GM19324 (cell line): ENCODE results near the gene GIGYF1.
A peak's percentile ranks its signal among the peaks of the same experiment; 100 is the strongest.
"Not testable (repeated sequence)": the region's sequence is repeated elsewhere in the genome, so short reads cannot be mapped to it uniquely, and the experiment has no call there.

Experiments
- ATAC-seq: cut with Tn5 transposase; IDR thresholded peaks from one replicate; pipeline ENCODE4 v1.9.1; 2021; ENCODE audit warnings: mild to moderate bottlenecking, moderate library complexity; ENCODE audit not compliant: unreplicated experiment, low FRiP score

Gene GIGYF1

DNA sequence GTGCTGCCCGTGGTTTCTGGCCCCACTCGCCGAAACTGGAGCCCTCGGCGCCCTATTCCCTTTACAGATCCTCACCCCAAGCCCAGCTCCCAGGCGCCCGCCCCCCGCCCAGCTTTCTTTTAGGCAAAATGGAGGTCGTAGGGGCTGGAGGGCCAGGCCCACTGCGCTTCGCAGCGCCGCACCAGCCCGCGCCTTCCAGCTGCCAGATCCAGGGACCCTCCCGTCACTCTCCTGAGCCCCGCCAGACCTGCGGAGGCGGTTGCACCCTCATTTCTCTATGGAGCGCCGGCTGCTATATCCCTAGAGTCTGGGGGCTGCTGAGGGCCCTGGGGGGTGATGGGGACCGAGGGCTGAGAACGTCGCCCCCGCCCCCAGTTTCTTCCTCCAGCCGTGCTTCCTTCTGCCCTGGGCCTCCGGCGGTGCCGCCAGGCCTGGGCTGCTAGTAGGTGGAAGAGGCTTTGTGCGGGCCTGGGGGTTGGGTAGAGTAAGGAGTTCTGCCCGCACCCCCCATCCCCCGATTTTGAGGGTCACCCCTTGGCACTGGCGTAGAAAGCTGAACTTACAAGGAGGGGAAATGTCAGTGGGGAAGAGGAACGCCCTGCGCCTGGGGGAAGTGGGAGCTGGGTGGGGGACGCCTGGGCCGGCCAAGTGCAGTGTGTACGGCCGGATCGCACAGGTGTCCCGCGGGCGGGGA is 19.5 kb downstream of the GIGYF1 start:
- ATAC-seq, result no peak

DNA sequence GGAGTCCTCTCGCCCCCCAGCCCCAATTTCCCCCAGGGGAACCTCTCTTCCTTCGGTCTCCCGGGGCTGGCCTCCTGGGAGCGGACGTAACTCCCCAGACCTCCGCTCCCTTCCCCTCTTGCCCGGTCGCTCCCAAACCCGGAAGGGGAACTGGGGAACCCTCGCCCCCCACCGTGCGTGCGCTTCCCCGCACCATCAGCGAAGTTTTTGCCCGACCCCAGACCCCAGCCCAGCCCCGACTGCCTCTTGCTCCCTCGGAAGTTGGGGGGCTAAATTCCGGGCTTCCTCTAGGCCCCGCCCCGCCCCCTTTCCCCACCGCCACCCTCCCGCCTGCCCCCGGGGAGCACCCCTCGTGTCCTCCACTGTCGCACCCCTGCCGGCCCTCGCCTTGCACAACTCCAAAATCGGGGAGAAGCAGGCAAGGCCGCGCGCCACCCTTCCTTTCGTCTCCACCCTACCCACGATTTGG is 20.1 kb downstream of the GIGYF1 start:
- peak; percentile 6 for ATAC-seq

DNA sequence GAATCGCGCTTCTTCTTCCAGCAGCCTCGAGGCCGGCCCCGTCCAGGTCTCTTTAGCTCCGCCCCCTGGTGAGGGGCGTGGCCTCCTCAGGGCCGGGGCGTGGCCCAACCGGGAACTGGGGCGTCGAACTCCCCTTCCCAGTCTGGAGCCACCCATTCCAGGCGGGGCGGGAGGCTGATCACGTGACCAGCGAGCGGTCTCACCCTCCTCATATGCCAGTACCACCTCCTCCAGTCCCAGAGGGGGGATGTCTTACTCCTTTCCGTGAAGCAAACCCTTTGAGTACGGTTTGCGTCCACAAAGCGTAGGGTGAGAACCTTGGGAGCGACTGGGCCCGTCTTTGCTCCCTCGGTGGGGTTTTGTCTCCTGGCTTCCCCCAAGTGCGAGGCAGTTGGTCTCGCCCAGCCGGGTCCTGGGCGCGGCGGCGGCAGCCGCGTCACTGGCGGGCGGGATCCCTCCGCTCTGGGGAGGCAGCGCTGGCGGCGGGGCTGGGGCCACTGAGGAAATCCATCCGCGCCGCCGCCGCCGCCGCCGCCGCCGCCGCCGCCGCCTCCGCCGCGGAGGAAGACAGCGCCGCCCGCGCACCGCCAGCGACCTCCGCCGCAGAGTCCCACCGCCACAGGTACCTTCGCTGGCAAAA is 20.6 kb downstream of the GIGYF1 start, which contains the start of gene GNB2:
Gene GNB2 (plus strand): TSS at position 439 of the 640 bp plus-strand sequence. CDS start 2,526 bp downstream, outside the sequence.
- ATAC-seq, result peak; percentile 76

DNA sequence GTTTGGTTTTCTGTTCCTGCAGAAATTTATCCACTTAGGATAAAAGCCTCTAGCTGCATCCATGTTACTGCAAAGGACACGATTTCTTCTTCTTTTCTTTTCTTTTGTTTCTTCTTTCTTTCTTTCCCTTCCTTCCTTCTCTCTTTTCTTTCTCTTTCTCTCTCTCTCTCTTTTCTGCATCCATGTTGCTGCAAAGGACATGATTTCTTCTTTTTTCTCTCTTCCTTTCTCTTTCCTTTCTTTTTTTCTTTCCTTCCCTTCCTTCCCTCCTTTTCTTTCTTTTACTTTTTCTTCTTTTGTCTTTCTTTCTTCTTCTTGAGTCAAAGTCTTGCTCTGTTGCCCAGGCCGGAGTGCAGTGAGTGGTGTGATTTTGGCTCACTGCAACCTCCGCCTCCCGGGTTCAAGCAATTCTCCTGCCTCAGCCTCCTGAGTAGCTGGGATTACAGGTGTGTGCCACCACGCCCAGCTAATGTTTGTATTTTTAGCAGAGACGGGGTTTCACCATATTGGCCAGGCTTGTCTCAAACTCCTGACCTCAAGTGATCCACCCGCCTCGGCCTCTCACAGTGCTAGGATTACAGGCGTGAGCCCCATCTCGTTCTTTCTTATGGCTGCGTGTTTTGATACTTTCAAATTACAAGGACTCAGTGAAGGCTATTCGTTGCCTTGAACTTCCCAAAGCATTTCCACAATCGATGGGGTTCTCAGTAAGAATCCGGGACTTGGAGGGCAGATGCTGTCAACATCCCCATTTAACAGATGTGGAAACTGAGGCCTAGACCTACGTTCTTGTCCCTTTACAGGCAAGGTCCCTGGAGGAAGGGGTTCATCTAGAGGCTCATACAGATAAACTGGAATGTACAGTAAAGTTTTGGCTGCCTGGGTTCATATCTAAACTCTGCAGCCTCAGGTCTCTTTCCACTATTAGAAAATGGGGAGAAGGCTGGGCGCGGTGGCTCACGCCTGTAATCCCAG is 22.4 kb downstream of the GIGYF1 start:
- no peak for ATAC-seq

DNA sequence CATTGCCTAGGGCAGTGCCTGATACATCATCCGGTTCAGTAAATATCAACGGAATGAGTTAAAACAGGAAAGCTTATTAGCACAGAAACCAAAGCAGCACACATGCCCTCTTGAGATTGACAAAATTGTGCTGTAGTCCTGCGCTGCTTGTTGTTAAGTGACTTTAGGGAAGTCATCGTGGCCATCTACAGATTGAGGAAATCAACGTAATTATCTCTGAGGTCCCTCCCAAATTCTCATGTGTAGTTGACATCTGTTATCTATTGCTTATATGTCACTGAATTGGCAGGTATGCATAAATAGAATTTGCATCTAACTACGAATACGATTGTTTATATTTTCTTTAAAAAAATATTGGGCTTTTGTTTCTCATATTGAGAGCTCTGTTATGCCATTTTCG is 24.0 kb downstream of the GIGYF1 start:
- no peak for ATAC-seq

DNA sequence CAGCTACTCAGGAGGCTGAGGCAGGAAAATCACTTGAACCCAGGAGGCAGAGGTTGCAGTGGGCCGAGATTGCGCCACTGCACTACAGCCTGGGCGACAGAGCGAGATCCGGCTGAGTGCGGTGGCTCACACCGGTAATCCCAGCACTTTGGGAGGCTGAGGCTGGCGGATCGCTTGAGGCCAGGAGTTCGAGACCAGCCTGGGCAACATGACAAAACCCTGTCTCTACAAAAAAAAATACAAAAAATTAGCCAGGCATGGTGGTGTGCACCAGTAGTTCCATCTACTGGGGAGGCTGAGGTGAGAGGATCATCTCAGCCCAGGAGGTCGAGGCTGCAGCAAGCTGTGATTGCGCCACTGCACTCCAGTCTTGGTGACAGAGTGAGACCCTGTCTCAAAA is 24.9 kb downstream of the GIGYF1 start:
- ATAC-seq, result not testable (repeated sequence)

DNA sequence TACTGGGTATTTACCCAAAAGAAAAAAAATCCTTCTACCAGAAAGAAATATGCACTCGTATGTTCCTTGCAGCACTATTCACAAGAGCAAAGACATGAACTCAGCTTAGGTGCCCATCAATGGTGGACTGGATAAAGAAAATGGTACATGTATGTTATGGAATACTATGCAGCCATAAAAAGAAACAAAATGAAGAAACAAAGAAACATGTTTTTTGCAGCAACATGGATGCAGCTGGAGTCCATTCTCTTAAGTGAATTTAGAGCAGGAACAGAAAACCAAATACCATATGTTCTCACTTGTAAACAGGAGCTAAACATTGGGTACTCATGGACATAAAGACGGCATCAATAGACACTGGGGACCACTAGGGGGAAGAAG is 26.0 kb downstream of the GIGYF1 start:
- no peak for ATAC-seq

DNA sequence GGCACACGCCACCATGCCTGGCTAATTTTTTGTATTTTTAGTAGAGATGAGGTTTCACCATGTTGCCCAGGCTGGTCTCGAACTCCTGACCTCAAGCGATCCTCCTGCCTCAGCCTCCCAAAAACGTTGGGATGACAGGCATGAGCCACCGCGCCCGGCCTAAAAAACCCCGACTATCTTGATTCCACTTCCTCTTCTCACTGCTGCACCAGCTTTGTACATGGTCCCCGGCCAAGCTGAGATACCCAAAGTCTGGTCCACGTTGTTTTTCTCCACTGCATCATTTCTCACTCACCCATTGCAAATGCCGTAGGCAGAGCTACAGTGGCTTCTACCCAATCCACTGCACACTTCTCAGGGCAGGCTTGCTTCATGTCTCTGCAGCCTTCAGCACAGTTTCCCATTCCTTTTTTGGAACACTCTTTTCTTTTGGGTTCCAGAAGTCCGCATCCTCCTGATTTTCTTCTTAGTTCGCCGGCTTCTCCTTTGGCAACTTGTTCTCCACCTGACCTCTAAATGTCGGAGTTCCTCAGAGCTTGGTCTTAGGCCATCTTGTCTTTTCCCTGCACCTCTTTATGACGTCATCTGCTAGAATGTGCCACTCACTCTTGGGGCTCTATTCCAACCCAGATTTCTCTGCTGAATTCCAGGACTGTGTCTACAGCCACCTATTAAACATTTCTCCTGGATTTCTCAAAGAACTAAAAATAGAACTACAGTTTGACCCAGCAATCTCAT is 26.6 kb downstream of the GIGYF1 start:
- no peak for ATAC-seq

DNA sequence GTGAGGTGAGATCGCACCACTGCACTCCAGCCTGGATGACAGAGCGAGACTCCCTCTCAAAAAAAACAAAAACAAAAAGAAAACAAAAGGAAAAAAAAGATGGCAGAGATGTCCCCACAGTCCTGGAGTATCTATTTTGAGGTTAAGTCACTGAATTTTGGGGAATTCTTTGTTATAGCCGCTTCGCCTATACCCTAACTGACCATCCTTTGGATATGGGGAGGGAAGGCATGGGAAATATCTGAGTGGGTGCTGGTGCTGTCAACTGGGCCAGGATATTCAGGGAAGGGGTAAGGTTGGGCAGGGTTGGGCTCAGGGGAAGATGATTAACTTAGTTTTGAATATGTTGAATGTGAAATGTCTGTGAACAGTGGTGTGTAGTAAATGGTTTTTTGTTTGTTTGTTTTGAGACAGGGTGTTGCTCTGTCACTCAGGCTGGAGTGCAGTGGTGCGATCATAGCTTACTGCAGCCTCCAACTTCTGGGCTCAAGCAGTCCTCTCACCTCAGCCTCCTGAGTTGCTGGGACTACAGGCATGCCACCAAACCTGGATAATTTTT is 28.8 kb downstream of the GIGYF1 start:
- ATAC-seq, result no peak

DNA sequence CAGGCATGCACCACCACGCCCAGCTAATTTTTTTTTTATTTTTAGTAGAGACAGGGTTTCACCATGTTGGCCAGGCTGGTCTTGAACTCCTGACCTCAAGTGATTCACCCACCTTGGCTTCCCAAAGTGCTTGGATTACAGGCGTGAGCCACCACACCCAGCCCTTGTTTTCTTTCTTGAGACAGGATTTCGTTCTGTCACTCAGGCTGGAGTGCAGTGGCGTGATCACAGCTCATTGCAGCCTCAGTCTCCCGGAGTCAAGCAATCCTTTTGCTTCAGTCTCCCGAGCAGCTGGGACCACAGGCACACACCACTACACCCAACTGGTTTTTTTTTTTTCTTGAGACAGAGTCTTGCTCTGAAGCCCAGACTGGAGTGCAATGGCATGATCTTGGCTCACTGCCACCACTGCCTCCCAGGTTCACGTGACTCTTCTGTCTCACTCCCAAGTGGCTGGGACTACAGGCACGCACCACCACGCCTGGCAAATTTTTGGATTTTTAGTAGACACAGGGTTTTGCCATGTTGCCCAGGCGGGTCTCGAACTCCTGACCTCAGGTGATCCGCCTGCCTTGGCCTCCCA is 31.8 kb downstream of the GIGYF1 start:
- not testable (repeated sequence) for ATAC-seq

DNA sequence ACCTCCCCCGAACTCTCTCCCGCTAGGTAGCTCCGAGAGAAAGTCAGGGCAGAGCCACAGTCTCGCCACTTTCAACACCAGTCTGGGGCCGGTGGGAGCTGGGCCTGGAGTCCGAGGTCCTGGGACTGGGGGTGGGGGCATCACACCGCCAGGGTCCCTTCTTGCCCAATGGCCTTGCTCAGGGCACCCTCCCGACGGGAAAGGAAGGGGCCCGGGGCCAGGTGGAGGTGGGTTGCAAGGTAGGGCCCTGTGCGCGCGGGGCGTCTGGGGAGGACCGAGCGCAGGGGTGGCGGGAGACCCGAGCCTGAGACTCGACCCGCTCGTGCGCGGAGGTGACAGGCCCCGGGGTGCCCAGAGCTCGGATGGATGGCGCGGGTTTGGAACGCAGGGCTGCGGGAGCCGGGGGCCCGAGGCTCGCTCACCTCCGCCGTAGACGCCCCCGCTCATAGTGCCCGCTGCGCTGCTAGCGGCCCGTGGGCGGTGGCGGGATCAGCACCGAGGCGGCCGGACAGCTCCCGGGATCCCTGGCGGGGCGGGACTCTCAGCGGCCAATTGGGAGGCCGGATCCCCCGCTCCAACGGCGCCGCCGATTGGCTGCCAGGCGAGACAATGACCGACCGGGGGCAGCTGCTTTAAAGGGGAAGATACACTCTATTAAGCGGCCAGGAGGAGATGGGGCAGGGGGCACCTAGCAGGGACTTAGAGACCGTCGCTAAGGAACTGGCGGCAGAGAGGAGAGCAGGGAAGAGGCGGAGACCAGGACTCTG is 38.0 kb downstream of the GIGYF1 start, which contains the start of gene ACTL6B:
Gene ACTL6B (minus strand): TSS at position 541 of the 767 bp plus-strand sequence. CDS start 94 bp downstream, at position 447.
- no peak for ATAC-seq

DNA sequence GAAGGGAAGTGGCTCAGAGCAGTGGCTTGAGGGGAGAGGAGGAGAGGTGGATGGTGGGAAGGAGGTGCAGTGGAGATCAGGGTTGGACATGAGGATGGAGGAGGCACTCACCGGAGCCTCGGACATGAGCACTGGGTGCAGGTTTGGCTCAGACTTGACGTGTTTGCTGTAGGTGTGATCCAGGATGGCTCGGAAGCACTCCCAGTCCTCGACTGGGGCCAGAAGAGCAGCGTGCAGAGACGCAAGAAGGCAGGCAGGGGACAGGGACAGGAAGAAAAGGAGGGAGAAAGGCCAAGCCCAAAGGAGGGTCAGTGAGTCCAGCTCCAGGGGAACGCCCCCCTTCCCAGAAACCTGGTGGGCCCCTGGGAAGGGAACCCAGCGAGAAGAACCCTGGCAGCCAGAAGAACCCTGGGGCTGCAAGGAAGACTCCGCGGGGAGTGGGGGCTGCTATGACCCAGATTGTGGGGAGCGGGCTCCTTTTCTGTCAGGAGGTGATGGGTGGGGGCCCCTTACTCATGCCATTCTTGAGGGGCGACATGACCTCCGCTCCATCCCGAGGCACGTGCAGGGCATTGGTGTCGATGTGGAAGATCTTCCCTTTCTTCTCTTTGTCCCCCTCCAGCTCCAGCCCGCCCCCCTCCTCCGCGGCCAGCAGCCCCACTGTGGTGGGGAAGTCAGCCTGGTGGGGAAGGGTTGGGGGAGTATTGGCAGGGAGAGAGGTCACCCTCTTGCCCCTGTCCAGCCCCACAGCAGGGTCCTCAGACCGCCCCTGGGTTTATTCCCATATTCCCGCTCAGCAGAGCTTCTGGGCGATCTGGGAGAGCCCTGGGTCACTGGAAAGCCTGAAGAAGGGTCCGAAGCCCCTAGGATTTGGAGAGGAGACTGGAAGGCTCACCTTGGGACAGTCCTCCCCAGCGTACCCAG is 38.9 kb downstream of the GIGYF1 start:
- ATAC-seq, result no peak

DNA sequence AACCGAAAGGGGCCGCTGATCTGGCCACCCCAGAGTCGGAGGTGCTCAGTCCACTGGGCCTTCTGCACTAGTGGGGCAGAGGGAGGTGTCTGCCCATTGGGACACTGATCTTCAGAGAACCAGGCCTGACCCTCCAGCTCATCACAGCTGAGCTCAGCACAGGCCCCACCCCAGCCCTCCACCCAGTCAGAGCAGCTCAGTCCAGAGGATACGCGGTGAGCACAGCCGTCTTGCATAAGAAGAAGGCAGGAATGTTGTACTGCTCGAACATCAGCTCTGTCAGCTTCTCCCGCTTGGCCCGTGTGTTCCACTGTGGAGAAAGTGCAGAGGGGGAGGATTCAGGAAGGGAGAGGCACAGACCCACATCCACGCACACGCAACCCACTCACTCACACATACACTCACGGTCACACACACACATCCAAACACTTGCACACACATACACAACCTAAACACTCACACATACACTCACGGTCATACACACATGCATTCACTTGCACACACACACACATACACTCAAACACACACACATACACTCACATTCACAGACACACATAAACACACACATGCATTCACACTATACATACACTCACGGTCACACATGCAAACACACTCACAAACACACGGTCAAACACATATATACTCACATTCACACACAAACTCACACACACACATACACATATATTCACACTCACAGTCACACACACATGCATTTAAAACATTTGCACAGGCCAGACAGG is 44.1 kb downstream of the GIGYF1 start:
- ATAC-seq, result no peak

DNA sequence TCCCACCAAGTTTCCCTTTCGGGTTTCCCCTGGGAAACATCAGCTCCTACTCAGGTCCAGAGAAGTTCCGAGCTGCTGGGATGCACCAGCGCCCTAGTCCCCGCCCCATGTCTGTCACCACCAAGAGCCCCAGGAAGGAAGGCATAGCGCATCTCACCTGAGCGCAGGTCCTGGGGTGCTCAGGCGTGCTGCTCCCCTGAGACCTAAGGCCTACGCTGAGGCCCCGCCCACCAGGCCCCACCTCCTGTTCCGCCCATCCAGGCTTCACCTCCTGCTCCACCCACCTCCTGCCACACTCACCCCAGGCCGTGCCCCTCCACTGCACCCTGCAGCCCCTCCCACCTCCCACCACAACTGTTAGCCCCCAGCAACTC is 51.5 kb downstream of the GIGYF1 start:
- ATAC-seq, result no peak

DNA sequence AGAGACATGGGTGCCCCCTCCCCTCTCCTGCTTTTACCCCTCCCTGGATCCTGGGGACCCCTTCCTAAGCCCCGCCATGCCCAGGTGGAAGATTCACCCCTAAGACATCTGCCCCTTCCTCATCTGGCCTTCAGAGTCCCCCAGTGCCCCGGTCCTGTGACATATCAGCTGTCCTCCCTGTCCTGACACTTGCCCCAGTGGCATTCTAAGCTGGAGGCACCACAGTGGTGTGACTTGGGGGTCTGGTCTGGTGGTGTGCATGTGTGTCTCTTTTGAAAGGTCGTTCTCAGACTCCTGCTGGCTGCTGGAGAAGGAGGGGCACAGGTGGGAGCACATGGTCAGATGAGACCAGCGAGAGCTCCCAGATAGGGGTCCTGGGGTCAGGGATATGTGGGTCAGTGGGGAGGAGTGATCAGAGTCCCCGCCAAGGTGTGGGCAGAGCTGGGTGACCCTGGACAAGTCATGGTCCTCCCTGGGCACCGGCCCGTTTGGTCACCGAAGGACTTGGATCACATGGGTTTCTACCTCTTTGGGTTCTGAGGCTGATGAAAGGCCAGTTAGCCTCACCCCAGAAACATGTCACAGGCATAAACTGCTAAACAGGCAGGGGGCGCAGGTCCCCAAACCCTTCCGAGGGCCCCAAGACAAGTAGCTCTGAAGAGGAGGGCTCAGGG is 52.1 kb downstream of the GIGYF1 start:
- ATAC-seq, result no peak

DNA sequence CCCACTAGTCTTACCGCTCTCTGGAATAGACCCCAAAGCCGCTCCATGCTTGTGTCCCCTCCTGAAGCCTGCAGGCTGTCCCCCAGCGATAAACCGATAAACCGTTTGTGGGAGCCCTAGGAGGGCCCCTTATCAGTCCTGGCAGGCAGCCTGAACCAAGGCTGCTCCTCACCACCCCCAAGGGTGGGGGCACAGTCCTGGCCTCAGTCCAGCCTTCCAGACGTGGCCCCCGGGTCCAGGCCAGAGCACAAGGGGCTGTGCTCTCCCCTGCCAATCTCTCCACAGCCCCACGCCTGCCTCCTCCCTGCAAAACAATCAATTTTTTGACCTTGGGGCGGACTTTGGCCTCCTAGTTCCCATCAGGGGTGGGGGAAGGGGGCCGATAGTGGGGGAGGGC is 52.6 kb downstream of the GIGYF1 start, which contains the start of gene TFR2:
Gene TFR2 (minus strand): TSS at position 90 of the 397 bp plus-strand sequence. CDS start 43 bp downstream, at position 47.
- ATAC-seq, result no peak
